HG03432 (cell line): ENCODE data around the gene FMOD.
A peak's percentile ranks its signal among the peaks of the same experiment; 100 is the strongest.
"Not testable (repeated sequence)": the region's sequence is repeated elsewhere in the genome, so short reads cannot be mapped to it uniquely, and the experiment has no call there.

Experiments used
- ATAC-seq: cut with Tn5 transposase; IDR thresholded peaks from one replicate; pipeline ENCODE4 v1.9.1; 2021; ENCODE audit warnings: mild to moderate bottlenecking, moderate library complexity; ENCODE audit not compliant: unreplicated experiment

The FMOD gene

GRCh38 chr1:203326830-203327683, 23.9 kb downstream of the FMOD start:
- peak; percentile 78 for ATAC-seq

GRCh38 chr1:203325418-203326091, 25.4 kb downstream of the FMOD start:
- ATAC-seq, result no peak

GRCh38 chr1:203325026-203325417, 25.9 kb downstream of the FMOD start:
- peak; percentile 36 for ATAC-seq

- ATAC-seq, result no peak
These were observed 26.6 kb downstream of the FMOD start for GRCh38 chr1:203324105-203325025.

- ATAC-seq, result no peak
These were observed 27.3 kb downstream of the FMOD start for GRCh38 chr1:203323587-203323986.

GRCh38 chr1:203322500-203323179, 28.3 kb downstream of the FMOD start:
- no peak for ATAC-seq

GRCh38 chr1:203321273-203322052, 29.5 kb downstream of the FMOD start:
- ATAC-seq, result no peak

- ATAC-seq, result peak; percentile 60
These were observed 30.2 kb downstream of the FMOD start for GRCh38 chr1:203320591-203321272.

GRCh38 chr1:203318229-203318517, 32.7 kb downstream of the FMOD start:
- no peak for ATAC-seq

GRCh38 chr1:203317429-203318228, 33.3 kb downstream of the FMOD start:
- no peak for ATAC-seq

GRCh38 chr1:203316626-203317093, 34.3 kb downstream of the FMOD start:
- no peak for ATAC-seq

GRCh38 chr1:203314025-203314759, 36.7 kb downstream of the FMOD start:
- ATAC-seq, result not testable (repeated sequence)

- no peak for ATAC-seq
These were observed 39.3 kb downstream of the FMOD start for GRCh38 chr1:203311368-203312301.

- ATAC-seq, result no peak
These were observed 42.0 kb downstream of the FMOD start for GRCh38 chr1:203308923-203309331.

GRCh38 chr1:203308328-203308922, 42.5 kb downstream of the FMOD start:
- no peak for ATAC-seq

- no peak for ATAC-seq
These were observed 43.2 kb downstream of the FMOD start for GRCh38 chr1:203307641-203308126.
